C4-2B (cell line): ENCODE results near the gene CDKN1A.

ENCODE experiments used
- CTCF ChIP-seq: fragments of 450-650 bp; conservative IDR thresholded peaks from 2 replicates; pipeline ENCODE4 v1.5.1; 2017; ENCODE audit warnings: mild to moderate bottlenecking
- ZFX ChIP-seq: fragments of 450-650 bp; IDR thresholded peaks from 2 replicates; pipeline ENCODE4 v1.6.1; 2017

- no peak for TF ChIP-seq CTCF
- TF ChIP-seq ZFX = no peak
Measured at GRCh38 chr6:36698871-36699271, 20.4 kb downstream of the CDKN1A start.
